Measurements from ENCODE around the gene ANKFN1. TPM values are rescaled to one million over a fixed set of nuclear protein-coding genes. Genes with fewer than 3 reads are reported as not detected.

ANKFN1 gene
- total RNA-seq, 2 donors from 2014 or later, result 3.0 to 7.3 TPM

DNA sequence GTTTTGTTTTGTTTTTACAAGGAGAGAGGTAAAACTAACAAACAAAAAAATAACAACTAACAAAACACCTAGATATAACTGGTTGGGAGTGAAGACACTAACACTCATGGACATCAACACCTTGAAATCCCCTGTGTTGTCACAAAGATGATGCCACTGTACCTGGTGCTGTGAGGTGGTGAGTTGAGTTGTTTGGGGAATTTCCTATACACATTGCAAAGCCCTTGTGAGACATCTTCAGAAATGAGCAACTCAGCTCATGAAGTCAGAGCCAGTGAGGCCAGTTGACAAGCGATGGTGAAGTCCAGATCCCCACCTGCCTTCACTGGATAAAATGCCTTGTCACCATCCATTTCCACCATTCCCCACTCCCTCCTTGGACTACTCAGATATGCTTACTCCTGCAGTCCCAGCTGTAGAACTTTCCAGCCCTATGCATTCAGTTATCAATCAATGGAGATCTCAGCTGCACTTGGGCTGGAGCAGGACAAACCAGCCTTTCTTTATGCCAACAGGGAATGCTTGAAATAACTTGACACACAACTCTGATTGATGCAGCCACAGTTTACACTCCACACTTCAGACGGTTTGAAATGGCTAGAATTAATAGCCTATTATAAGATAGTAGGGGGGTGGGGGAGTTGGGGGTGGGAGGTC, 22.2 kb downstream of the ANKFN1 start:
- H3K27me3 ChIP-seq (replicated peaks; ENCODE audit: insufficient read depth), result no peaks in the 10 kb centered on the region
- H3K36me3 ChIP-seq, result no peaks in the 10 kb centered on the region
- no peak overlapping the region for H3K27ac ChIP-seq
- no peak for DNase-seq (ENCODE audit: low spot score)
- H3K4me3 ChIP-seq, result no peak overlapping the region
- intact Hi-C loops (cut with DNase I), result no loop called here
- no peaks in the 10 kb centered on the region for H3K4me1 ChIP-seq (replicated peaks)
- no peaks in the 10 kb centered on the region for H3K9me3 ChIP-seq
- 48% methylated on average over 2 of the region's 2 CpGs for WGBS
- TF ChIP-seq POLR2A (IDR thresholded peaks at IDR 0.05), result no peak
- TF ChIP-seq, protein P1, sequence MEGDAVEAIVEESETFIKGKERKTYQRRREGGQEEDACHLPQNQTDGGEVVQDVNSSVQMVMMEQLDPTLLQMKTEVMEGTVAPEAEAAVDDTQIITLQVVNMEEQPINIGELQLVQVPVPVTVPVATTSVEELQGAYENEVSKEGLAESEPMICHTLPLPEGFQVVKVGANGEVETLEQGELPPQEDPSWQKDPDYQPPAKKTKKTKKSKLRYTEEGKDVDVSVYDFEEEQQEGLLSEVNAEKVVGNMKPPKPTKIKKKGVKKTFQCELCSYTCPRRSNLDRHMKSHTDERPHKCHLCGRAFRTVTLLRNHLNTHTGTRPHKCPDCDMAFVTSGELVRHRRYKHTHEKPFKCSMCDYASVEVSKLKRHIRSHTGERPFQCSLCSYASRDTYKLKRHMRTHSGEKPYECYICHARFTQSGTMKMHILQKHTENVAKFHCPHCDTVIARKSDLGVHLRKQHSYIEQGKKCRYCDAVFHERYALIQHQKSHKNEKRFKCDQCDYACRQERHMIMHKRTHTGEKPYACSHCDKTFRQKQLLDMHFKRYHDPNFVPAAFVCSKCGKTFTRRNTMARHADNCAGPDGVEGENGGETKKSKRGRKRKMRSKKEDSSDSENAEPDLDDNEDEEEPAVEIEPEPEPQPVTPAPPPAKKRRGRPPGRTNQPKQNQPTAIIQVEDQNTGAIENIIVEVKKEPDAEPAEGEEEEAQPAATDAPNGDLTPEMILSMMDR (IDR thresholded peaks at IDR 0.05), result no peak
- TF ChIP-seq POLR2AphosphoS5 (IDR thresholded peaks at IDR 0.05), result no peak

DNA sequence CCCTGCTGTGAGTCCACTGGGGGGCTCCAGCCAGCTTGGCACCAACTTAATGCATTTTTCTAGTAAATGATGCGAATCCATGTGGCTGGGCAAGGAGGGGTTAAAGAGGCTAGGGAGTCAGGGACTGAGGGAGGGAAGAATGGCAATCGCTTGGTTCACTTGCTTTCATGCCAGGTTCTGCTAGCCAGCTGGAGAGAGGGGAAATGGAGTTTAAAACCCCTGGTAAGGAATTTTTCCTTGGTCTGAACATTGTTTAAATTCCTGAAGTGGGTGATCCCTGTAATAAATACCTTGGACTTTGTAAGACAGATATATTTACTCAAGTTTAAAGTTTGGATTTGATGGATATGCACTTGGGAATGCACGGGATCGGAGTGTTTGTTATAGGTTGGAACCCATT, 22.8 kb downstream of the ANKFN1 start:
- TF ChIP-seq POLR2A (IDR thresholded peaks at IDR 0.05) (no peak), POLR2AphosphoS5 (IDR thresholded peaks at IDR 0.05) (no peak)
- no peaks in the 10 kb centered on the region for H3K4me1 ChIP-seq (replicated peaks)
- no peaks in the 10 kb centered on the region for H3K9me3 ChIP-seq
- no peaks in the 10 kb centered on the region for H3K36me3 ChIP-seq
- intact Hi-C loops (cut with DNase I), result no loop called here
- H3K27me3 ChIP-seq (replicated peaks; ENCODE audit: insufficient read depth), result no peaks in the 10 kb centered on the region
- H3K4me3 ChIP-seq, result no peak overlapping the region
- no peak overlapping the region for H3K27ac ChIP-seq
- WGBS, result 42% methylated on average over 4 of the region's 4 CpGs
- DNase-seq (ENCODE audit: low spot score), result no peak

DNA sequence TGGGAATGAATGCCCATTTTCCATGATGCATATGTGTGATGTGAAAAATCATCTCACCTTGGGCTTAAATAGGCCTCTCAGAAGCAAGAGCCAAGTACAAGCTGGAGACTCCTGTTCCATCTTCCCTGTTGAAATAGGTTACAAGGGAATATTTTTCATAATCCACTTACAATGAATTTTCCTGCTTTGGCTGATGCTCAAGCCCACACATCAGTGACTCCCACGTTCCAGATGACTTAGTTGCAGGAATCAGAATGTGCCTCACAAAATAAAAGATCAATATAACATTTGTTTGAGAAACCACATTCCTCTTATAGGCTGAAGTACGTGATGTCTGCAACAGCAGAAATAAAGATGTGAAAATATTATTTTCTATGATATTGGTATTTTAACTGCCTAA, 24.1 kb downstream of the ANKFN1 start:
- no peaks in the 10 kb centered on the region for H3K36me3 ChIP-seq
- DNase-seq (ENCODE audit: low spot score), result no peak
- intact Hi-C loops (cut with DNase I), result no loop called here
- H3K9me3 ChIP-seq, result no peaks in the 10 kb centered on the region
- no peak overlapping the region for H3K27ac ChIP-seq
- H3K27me3 ChIP-seq (replicated peaks; ENCODE audit: insufficient read depth), result no peaks in the 10 kb centered on the region
- 89% methylated on average over 2 of the region's 2 CpGs for WGBS
- no peak for TF ChIP-seq POLR2AphosphoS5 (IDR thresholded peaks at IDR 0.05)
- no peak for TF ChIP-seq POLR2A (IDR thresholded peaks at IDR 0.05)
- TF ChIP-seq, protein P1 (IDR thresholded peaks at IDR 0.05), result no peak
- H3K4me1 ChIP-seq (replicated peaks), result no peaks in the 10 kb centered on the region
- H3K4me3 ChIP-seq, result no peak overlapping the region

DNA sequence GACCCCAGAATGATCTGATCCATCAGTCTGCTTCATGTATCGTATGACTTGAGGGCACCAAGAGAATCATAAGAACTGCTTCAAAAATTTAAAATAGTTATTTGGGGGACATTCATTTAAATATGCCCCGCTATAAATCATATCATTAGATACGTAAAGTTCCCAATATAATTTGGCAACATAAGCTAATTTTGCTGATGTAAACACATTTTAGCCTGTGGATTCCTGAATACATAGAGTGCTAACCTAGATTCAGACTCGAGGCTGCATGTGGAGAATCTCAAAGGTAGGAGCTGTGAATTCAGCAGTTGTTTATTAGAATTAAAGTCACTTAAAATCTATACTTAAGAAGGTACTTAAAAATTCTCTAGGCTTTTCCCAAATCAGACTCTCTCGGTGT, 24.9 kb downstream of the ANKFN1 start:
- WGBS, result 92% methylated on average over 5 of the region's 5 CpGs
- H3K27me3 ChIP-seq (replicated peaks; ENCODE audit: insufficient read depth), result no peaks in the 10 kb centered on the region
- no peak overlapping the region for H3K4me3 ChIP-seq
- intact Hi-C loops (cut with DNase I), result no loop called here
- H3K27ac ChIP-seq, result no peak overlapping the region
- H3K4me1 ChIP-seq (replicated peaks), result no peaks in the 10 kb centered on the region
- TF ChIP-seq POLR2A (IDR thresholded peaks at IDR 0.05), result no peak
- TF ChIP-seq, protein P1 (IDR thresholded peaks at IDR 0.05), result no peak
- TF ChIP-seq POLR2AphosphoS5 (IDR thresholded peaks at IDR 0.05), result no peak
- H3K36me3 ChIP-seq, result no peaks in the 10 kb centered on the region
- H3K9me3 ChIP-seq, result no peaks in the 10 kb centered on the region
- no peak for DNase-seq (ENCODE audit: low spot score)

DNA sequence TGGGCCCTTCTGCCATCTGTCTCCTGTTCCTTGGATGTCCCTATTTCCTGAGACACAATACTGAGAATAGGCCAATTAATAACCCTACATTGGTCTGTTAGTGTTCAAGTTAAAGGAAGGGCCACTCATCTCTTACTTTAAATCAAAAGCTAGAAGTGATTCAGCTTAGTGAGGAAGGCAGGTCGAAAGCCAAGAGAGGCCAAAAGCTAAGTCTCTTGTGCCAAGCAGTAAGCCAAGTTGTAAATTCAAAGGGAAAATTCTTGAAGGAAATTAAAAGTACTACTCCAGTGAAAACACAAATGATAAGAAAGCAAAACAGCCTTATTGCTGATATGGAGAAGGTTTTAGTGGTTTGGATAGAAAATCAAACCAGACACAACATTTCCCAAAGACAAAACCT, 28.8 kb downstream of the ANKFN1 start:
- Histone ChIP-seq H3K27me3 (replicated peaks; ENCODE audit: insufficient read depth) (no peaks in the 10 kb centered on the region), H3K36me3 (no peaks in the 10 kb centered on the region), H3K4me1 (replicated peaks) (no peaks in the 10 kb centered on the region), H3K27ac (no peak overlapping the region), H3K9me3 (no peaks in the 10 kb centered on the region), H3K4me3 (no peak overlapping the region)
- intact Hi-C loops (cut with DNase I), result no loop called here
- no peak for DNase-seq (ENCODE audit: low spot score)
- 59% methylated on average over 1 of the region's 1 CpG for WGBS
- TF ChIP-seq POLR2AphosphoS5 (IDR thresholded peaks at IDR 0.05), result no peak
- TF ChIP-seq, protein P1 (IDR thresholded peaks at IDR 0.05), result no peak
- TF ChIP-seq POLR2A (IDR thresholded peaks at IDR 0.05), result no peak
